CD4-positive, CD25-positive, alpha-beta regulatory T cell (primary cell): ENCODE data around the gene ALPL. TPM values are rescaled to one million over a fixed set of nuclear protein-coding genes. Genes with fewer than 3 reads are reported as not detected.
"Not testable (repeated sequence)": the region's sequence is repeated elsewhere in the genome, so short reads cannot be mapped to it uniquely, and the experiment has no call there.

ENCODE experiments used
- ATAC-seq, 2 donors: fragments of 150-1000 bp; cut with Tn5 transposase; one replicate each; pipeline ENCODE4 v1.10.0; 2021; ENCODE audit warnings: low read depth in 2 of 2, moderate number of reproducible peaks in 2 of 2, moderate library complexity in 1 of 2
- DNase-seq, 3 donors: peaks; one replicate each; pipeline versions ENCODE4 v3.0.0 to v3.0.0-alpha.2; 2012 to 2022; ENCODE audit warnings: mixed read lengths in 1 of 3
- H3K27ac ChIP-seq: one replicate; pipeline ENCODE4 v1.7.0; 2013; ENCODE audit warnings: mild to moderate bottlenecking, low read length; ENCODE audit not compliant: insufficient read depth, poor library complexity, severe bottlenecking
- H3K27me3 ChIP-seq: one replicate; pipeline ENCODE4 v1.7.0; 2013; ENCODE audit warnings: low read length; ENCODE audit not compliant: control insufficient read depth, insufficient read depth
- H3K36me3 ChIP-seq: one replicate; pipeline ENCODE4 v1.7.0; 2013; ENCODE audit warnings: mild to moderate bottlenecking, low read length, moderate library complexity; ENCODE audit not compliant: control insufficient read depth, insufficient read depth
- H3K4me1 ChIP-seq: 2 replicates; pipeline ENCODE4 v1.7.0; 2013; ENCODE audit warnings: mild to moderate bottlenecking, low read length; ENCODE audit not compliant: insufficient read depth, control insufficient read depth, poor library complexity, severe bottlenecking
- H3K4me3 ChIP-seq: one replicate; pipeline ENCODE4 v1.7.0; 2013; ENCODE audit warnings: low read depth, mild to moderate bottlenecking, low read length, moderate library complexity
- H3K9me3 ChIP-seq, 2 experiments: 1 replicate in 1 of 2; 2 replicates in 1 of 2; pipeline ENCODE4 v1.7.0; 2013; ENCODE audit warnings: low read length in 2 of 2, mild to moderate bottlenecking in 1 of 2, moderate library complexity in 1 of 2; ENCODE audit not compliant: control insufficient read depth in 2 of 2
- H3K27ac Mint-ChIP-seq, 3 donors: one replicate each; pipeline ENCODE4 v1.8.0; 2020 to 2022; ENCODE audit warnings: mild to moderate bottlenecking in 3 of 3, mixed read lengths in 3 of 3, moderate library complexity in 2 of 3
- H3K27me3 Mint-ChIP-seq: one replicate; pipeline ENCODE4 v1.8.0; 2022; ENCODE audit warnings: mild to moderate bottlenecking, mixed read lengths
- H3K36me3 Mint-ChIP-seq: one replicate; pipeline ENCODE4 v1.8.0; 2020; ENCODE audit warnings: mixed read lengths
- H3K4me1 Mint-ChIP-seq, 4 donors: one replicate each; pipeline ENCODE4 v1.8.0; 2020 to 2022; ENCODE audit warnings: mixed read lengths in 4 of 4, mild to moderate bottlenecking in 1 of 4
- H3K4me3 Mint-ChIP-seq, 4 donors: one replicate each; pipeline ENCODE4 v1.8.0; 2020 to 2022; ENCODE audit warnings: mild to moderate bottlenecking in 4 of 4, mixed read lengths in 4 of 4, moderate library complexity in 3 of 4
- H3K9me3 Mint-ChIP-seq, 7 donors: one replicate each; pipeline ENCODE4 v1.8.0; 2020 to 2022; ENCODE audit warnings: mixed read lengths in 7 of 7, mild to moderate bottlenecking in 3 of 7, moderate library complexity in 2 of 7
- polyA plus RNA-seq, 4 donors: library from polyadenylated mRNA; unstranded; fragments of 300-500 nt; fragmentation: Illumina TruSeq; gene quantifications; one replicate each; pipeline ENCODE4 v1.2.3, GENCODE V29; 2021
- total RNA-seq: library from RNA; stranded (reverse); gene quantifications from one replicate; pipeline ENCODE4 v1.2.3, GENCODE V29; 2022

Gene ALPL
- total RNA-seq (not detected), polyA plus RNA-seq (not detected)

- Mint-ChIP-seq H3K36me3 (no peaks in the 10 kb centered on the region), H3K27me3 (peaks cover 57% of the 10 kb centered on the region), H3K27ac (peak within 1 kb of the TSS in 1 of 3 donors; percentile 78), H3K4me3 (peak within 1 kb of the TSS in 3 of 4 donors; percentile 72 to 83 (median 80)), H3K4me1 (peaks cover 0 to 7% (median 5%) of the 10 kb centered on the region in 4 donors), H3K9me3 (peaks cover 0 to 4% (median 0%) of the 10 kb centered on the region in 7 donors)
- peaks cover 6% of the 10 kb centered on the region for H3K4me1 ChIP-seq
- DNase-seq: no peak
- no peak for ATAC-seq
- no peak within 1 kb of the TSS for H3K27ac ChIP-seq
- H3K9me3 ChIP-seq: no peaks in the 10 kb centered on the region
- H3K36me3 ChIP-seq: no peaks in the 10 kb centered on the region
- no peak within 1 kb of the TSS for H3K4me3 ChIP-seq
- H3K27me3 ChIP-seq: peaks cover 16% of the 10 kb centered on the region
Measured at GRCh38 chr1:21509351-21510112, at the start of gene ALPL. TSS of gene ALPL (plus strand) at chr1:21509423. CDS start at chr1:21554082, 44,659 bp downstream.

- H3K9me3 Mint-ChIP-seq, H3K36me3 Mint-ChIP-seq, H3K27ac Mint-ChIP-seq, H3K4me3 Mint-ChIP-seq, DNase-seq, H3K4me1 ChIP-seq, H3K27ac ChIP-seq, H3K9me3 ChIP-seq, ATAC-seq, H3K4me1 Mint-ChIP-seq, H3K27me3 Mint-ChIP-seq, H3K4me3 ChIP-seq, H3K36me3 ChIP-seq, H3K27me3 ChIP-seq: not testable (repeated sequence)
Measured at GRCh38 chr1:21465127-21465526, 44.1 kb upstream of the ALPL start.

DNA sequence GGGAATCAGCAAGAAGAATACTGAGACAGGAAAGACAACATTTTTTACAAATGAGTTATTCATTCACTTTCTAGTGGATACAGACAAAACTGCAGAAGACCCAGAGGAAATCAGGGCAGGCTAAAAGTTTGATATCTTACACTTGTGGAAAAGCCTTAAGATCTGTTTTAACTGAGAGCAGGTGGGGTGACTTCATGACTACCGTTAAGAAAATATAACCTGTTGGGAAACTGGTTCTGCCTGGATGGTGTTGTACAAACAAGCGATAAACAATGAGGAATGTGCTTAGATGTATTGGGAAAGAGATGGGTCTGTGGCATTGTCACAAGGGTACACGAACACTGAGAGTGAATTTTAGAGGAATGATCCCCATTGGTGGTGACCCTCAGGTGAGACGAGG lies 41.3 kb upstream of the ALPL start:
- not testable (repeated sequence) for H3K9me3 Mint-ChIP-seq, H3K4me1 ChIP-seq, ATAC-seq, DNase-seq, H3K27me3 Mint-ChIP-seq, H3K27me3 ChIP-seq, H3K4me1 Mint-ChIP-seq, H3K36me3 ChIP-seq, H3K36me3 Mint-ChIP-seq, H3K4me3 ChIP-seq, H3K27ac Mint-ChIP-seq, H3K4me3 Mint-ChIP-seq, H3K27ac ChIP-seq, H3K9me3 ChIP-seq

DNA sequence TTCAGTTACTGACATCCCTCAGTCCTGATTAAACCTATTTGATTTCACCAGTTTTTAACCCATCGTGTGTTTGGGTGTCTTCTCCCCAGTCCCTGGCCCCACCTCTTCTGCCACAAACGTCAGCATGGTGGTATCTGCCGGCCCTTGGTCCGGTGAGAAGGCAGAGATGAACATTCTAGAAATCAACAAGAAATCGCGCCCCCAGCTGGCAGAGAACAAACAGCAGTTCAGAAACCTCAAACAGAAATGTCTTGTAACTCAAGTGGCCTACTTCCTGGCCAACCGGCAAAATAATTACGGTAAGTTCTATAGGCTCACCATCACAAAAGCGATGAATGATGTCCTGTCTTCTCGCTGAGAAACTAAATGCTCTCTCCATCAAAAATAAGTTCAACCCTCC lies 40.6 kb upstream of the ALPL start:
- H3K27me3 ChIP-seq: no peaks in the 10 kb centered on the region
- no peak for ATAC-seq
- H3K4me3 ChIP-seq: no peak overlapping the region
- peaks cover 2% of the 10 kb centered on the region for H3K36me3 Mint-ChIP-seq
- no peak overlapping the region for H3K27ac Mint-ChIP-seq
- DNase-seq: peak in 1 of 3 donors; percentile 53
- H3K36me3 ChIP-seq: no peaks in the 10 kb centered on the region
- no peaks in the 10 kb centered on the region for H3K9me3 Mint-ChIP-seq
- no peaks in the 10 kb centered on the region for H3K9me3 ChIP-seq
- peaks cover 5% of the 10 kb centered on the region for H3K27me3 Mint-ChIP-seq
- H3K4me3 Mint-ChIP-seq: no peak overlapping the region
- H3K4me1 ChIP-seq: no peaks in the 10 kb centered on the region
- H3K27ac ChIP-seq: no peak overlapping the region
- H3K4me1 Mint-ChIP-seq: peaks cover 0 to 6% (median 4%) of the 10 kb centered on the region in 4 donors

DNA sequence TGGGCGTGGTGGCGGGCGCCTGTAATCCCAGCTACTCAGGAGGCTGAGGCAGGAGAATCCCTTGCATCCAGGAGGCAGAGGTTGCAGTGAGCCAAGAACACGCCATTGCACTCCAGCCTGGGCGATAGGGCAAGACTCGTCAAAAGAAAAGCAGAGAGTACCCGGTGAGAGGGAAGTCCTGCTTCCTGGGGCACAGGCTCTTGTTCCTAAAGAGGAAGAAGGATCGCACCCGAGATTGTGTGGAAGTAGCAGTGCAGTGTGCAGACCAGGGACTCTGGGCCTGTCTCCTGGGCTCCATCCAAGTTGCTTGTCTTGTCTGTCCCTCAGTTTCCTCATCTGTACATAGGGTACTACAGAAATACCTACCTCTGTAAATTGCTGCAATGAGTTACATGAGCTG lies 39.6 kb upstream of the ALPL start:
- Histone ChIP-seq H3K36me3 (no peaks in the 10 kb centered on the region), H3K9me3 (no peaks in the 10 kb centered on the region), H3K4me3 (no peak overlapping the region), H3K27ac (no peak overlapping the region), H3K27me3 (no peaks in the 10 kb centered on the region), H3K4me1 (no peaks in the 10 kb centered on the region)
- Mint-ChIP-seq H3K27ac (no peak overlapping the region), H3K27me3 (peaks cover 5% of the 10 kb centered on the region), H3K9me3 (no peaks in the 10 kb centered on the region), H3K4me1 (peaks cover 0 to 6% (median 4%) of the 10 kb centered on the region in 4 donors), H3K36me3 (peaks cover 2% of the 10 kb centered on the region), H3K4me3 (no peak overlapping the region)
- DNase-seq (no peak), ATAC-seq (no peak)

GRCh38 chr1:21472861-21473260 lies 36.4 kb upstream of the ALPL start:
- H3K27ac Mint-ChIP-seq: no peak overlapping the region
- H3K27me3 Mint-ChIP-seq: peaks cover 5% of the 10 kb centered on the region
- no peak overlapping the region for H3K4me3 ChIP-seq
- no peaks in the 10 kb centered on the region for H3K9me3 Mint-ChIP-seq
- peaks cover 0 to 6% (median 4%) of the 10 kb centered on the region in 4 donors for H3K4me1 Mint-ChIP-seq
- no peaks in the 10 kb centered on the region for H3K4me1 ChIP-seq
- no peak for DNase-seq
- peaks cover 4% of the 10 kb centered on the region for H3K36me3 ChIP-seq
- peaks cover 13% of the 10 kb centered on the region for H3K36me3 Mint-ChIP-seq
- H3K9me3 ChIP-seq: no peaks in the 10 kb centered on the region
- H3K27ac ChIP-seq: no peak overlapping the region
- ATAC-seq: no peak
- no peaks in the 10 kb centered on the region for H3K27me3 ChIP-seq
- no peak overlapping the region for H3K4me3 Mint-ChIP-seq

- ATAC-seq (no peak), DNase-seq (no peak)
- H3K36me3 ChIP-seq: peaks cover 16% of the 10 kb centered on the region
- H3K9me3 ChIP-seq: no peaks in the 10 kb centered on the region
- Mint-ChIP-seq H3K36me3 (peaks cover 19% of the 10 kb centered on the region), H3K9me3 (no peaks in the 10 kb centered on the region), H3K27me3 (no peaks in the 10 kb centered on the region), H3K27ac (no peak overlapping the region), H3K4me1 (no peaks in the 10 kb centered on the region), H3K4me3 (no peak overlapping the region)
- H3K27me3 ChIP-seq: no peaks in the 10 kb centered on the region
- no peak overlapping the region for H3K4me3 ChIP-seq
- H3K27ac ChIP-seq: no peak overlapping the region
- H3K4me1 ChIP-seq: no peaks in the 10 kb centered on the region
Measured at GRCh38 chr1:21478356-21478755, 30.9 kb upstream of the ALPL start.

DNA sequence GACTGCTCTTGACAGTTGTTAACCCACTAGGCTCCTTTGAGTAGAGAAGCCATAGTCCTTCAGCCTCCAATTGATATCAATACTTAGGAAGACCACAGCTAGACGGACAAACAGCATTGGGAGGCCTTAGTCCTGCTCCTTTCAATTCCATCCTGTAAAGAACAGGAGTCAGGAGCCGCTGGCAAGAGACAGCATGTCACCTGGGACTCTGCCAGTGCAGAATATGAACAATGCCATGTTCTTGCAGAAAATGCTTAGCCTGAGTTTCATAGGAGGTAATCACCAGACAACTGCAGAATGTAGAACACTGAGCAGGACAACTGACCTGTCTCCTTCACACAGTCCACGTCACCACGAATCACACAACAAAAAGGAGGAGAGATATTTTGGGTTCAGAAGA lies 25.3 kb upstream of the ALPL start:
- H3K27me3 ChIP-seq, ATAC-seq, H3K27ac Mint-ChIP-seq, H3K36me3 Mint-ChIP-seq, H3K4me1 ChIP-seq, H3K4me3 ChIP-seq, H3K9me3 ChIP-seq, H3K4me1 Mint-ChIP-seq, H3K27me3 Mint-ChIP-seq, H3K9me3 Mint-ChIP-seq, H3K36me3 ChIP-seq, H3K27ac ChIP-seq, H3K4me3 Mint-ChIP-seq, DNase-seq: not testable (repeated sequence)
